ENCODE results near the gene RGS19. TPM values are rescaled to one million over a fixed set of nuclear protein-coding genes. Genes with fewer than 3 reads are reported as not detected.
A peak's percentile ranks its signal among the peaks of the same experiment; 100 is the strongest.

The RGS19 gene
- total and polyA plus RNA-seq, 3 donors from 2014 or later = 4.4 to 10.4 (median 7.3) TPM

- Histone ChIP-seq H3K9me3 (no peaks in the 10 kb centered on the region), H3K36me3 (ENCODE audit: low read depth, missing control alignments) (no peaks in the 10 kb centered on the region), H3K27ac (no peak overlapping the region), H3K4me1 (peaks cover 6% of the 10 kb centered on the region), H3K27me3 (no peaks in the 10 kb centered on the region), H3K4me3 (no peak overlapping the region)
- intact Hi-C loops (cut with DNase I; ENCODE audit: low total_unique reads) = no loop called here
- TF ChIP-seq CTCF (IDR thresholded peaks at IDR 0.05) (no peak), POLR2A (IDR thresholded peaks at IDR 0.05) (no peak)
- no peak for DNase-seq
- WGBS, 2 donors = 63 to 82% methylated on average over 21 to 39 of the region's 39 CpGs
Measured at GRCh38 chr20:64056889-64057627, 22.3 kb downstream of the RGS19 start.

DNA sequence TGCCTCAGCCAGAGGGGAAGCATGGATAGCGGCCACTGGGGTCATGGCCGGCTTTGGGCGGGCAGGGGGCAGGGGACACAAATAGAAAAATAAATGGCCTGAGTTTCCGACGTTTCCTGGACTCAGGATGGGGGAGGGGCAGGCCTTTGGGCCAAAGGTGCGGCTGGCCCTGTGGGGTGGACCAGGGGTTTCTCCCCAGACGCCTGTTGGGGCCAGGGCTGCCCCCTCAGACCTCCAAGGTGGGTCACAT lies 22.8 kb downstream of the RGS19 start:
- no peak for DNase-seq
- H3K9me3 ChIP-seq = no peaks in the 10 kb centered on the region
- peaks cover 6% of the 10 kb centered on the region for H3K4me1 ChIP-seq
- WGBS, 2 donors = 53 to 56% methylated on average over 6 to 7 of the region's 7 CpGs
- H3K4me3 ChIP-seq = no peak overlapping the region
- no peaks in the 10 kb centered on the region for H3K36me3 ChIP-seq (ENCODE audit: low read depth, missing control alignments)
- TF ChIP-seq CTCF (IDR thresholded peaks at IDR 0.05) (no peak), POLR2A (IDR thresholded peaks at IDR 0.05) (no peak)
- no peaks in the 10 kb centered on the region for H3K27me3 ChIP-seq
- H3K27ac ChIP-seq = no peak overlapping the region
- intact Hi-C loops (cut with DNase I; ENCODE audit: low total_unique reads) = no loop called here

DNA sequence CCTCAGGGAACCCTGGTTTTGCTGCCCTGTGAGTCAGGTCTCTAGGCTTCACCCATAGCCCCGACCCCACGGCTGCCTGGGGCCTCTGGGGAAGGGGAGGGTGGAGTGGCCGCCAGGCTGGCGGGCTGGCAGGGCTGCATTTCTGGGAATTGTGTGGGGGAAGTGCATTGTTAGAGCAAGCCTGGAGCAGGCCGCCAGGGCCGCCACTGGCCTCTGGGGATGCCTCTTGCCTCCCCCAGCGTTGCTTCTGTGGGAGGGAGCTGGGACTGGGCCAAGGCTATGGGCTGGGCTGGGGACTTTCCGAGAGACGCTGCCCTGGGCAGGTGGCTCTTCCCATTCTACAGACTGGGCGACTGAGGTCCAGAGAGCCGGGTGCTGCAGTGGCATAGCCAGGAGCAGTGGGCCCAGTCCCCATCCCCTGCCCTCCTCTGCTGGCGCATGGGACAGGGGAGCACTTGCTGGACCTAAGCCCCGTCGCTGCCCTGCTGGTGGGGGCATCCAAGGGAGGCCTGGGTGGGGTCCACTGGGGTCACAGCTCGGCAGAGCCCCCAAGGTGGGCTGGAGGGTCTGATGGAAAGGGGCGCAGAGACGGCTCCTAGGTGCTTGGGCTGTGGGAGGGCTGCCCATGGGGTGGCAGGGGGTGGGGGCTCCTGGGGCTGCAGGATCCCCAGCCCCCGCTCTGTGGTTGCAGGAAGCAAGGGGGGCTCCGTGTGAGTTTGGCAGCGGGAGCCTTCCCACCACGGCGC lies 23.3 kb downstream of the RGS19 start:
- peak; percentile 48 for DNase-seq
- intact Hi-C loops (cut with DNase I; ENCODE audit: low total_unique reads) = no loop called here
- no peaks in the 10 kb centered on the region for H3K9me3 ChIP-seq
- WGBS, 2 donors = 53 to 63% methylated on average over 10 to 22 of the region's 22 CpGs
- H3K27me3 ChIP-seq = no peaks in the 10 kb centered on the region
- TF ChIP-seq CTCF (IDR thresholded peaks at IDR 0.05) (no peak), POLR2A (IDR thresholded peaks at IDR 0.05) (no peak)
- H3K4me1 ChIP-seq = peaks cover 6% of the 10 kb centered on the region
- no peak overlapping the region for H3K4me3 ChIP-seq
- H3K36me3 ChIP-seq (ENCODE audit: low read depth, missing control alignments) = no peaks in the 10 kb centered on the region
- peak overlapping the region in 1 of 2 donors; percentile 36 for H3K27ac ChIP-seq

GRCh38 chr20:64055396-64055892 lies 23.9 kb downstream of the RGS19 start:
- H3K36me3 ChIP-seq (ENCODE audit: low read depth, missing control alignments) = no peaks in the 10 kb centered on the region
- intact Hi-C loops (cut with DNase I; ENCODE audit: low total_unique reads) = no loop called here
- TF ChIP-seq POLR2A (IDR thresholded peaks at IDR 0.05) = no peak
- TF ChIP-seq CTCF (IDR thresholded peaks at IDR 0.05) = no peak
- no peak for DNase-seq
- H3K27me3 ChIP-seq = no peaks in the 10 kb centered on the region
- H3K9me3 ChIP-seq = no peaks in the 10 kb centered on the region
- H3K4me3 ChIP-seq = no peak overlapping the region
- WGBS, 2 donors = 42 to 72% methylated on average over 1 to 8 of the region's 9 CpGs
- peaks cover 6% of the 10 kb centered on the region for H3K4me1 ChIP-seq
- peak overlapping the region in 1 of 2 donors; percentile 36 for H3K27ac ChIP-seq
